HepG2 (cell line): ENCODE measurements around the gene RNU2-63P. TPM values are rescaled to one million over a fixed set of nuclear protein-coding genes. Genes with fewer than 3 reads are reported as not detected.

Experiments
- ATF3 ChIP-seq: sonication (generic); formaldehyde crosslinking; IDR thresholded peaks from 2 replicates; pipeline ENCODE4 v1.4.0; 2020; ENCODE audit warnings: missing genetic modification reagents
- ATF6 ChIP-seq: sonication (generic); formaldehyde crosslinking; conservative IDR thresholded peaks from 2 replicates; pipeline ENCODE4 v1.4.0; 2020; ENCODE audit warnings: missing genetic modification reagents
- DNMT3B ChIP-seq: conservative IDR thresholded peaks from 2 replicates; pipeline ENCODE4 v1.6.1; 2016; ENCODE audit warnings: missing biosample characterization, control low read depth
- DRAP1 ChIP-seq: IDR thresholded peaks from 2 replicates; pipeline ENCODE4 v1.6.1; 2016; ENCODE audit warnings: missing genetic modification reagents, missing compliant biosample characterization
- HNRNPUL1 ChIP-seq: fragments of 200-400 bp; formaldehyde crosslinking; IDR thresholded peaks from 2 replicates; pipeline ENCODE4 v1.6.1; 2017; ENCODE audit warnings: low read depth, mild to moderate bottlenecking, low read length, moderate library complexity
- JARID2 ChIP-seq: sonication (generic); formaldehyde crosslinking; IDR thresholded peaks from 2 replicates; pipeline ENCODE4 v1.8.1; 2023; ENCODE audit warnings: missing genetic modification reagents, inconsistent platforms; ENCODE audit not compliant: insufficient replicate concordance
- JUNB ChIP-seq: sonication (generic); formaldehyde crosslinking; IDR thresholded peaks from 2 replicates; pipeline ENCODE4 v1.8.0; 2022; ENCODE audit warnings: missing genetic modification reagents, mild to moderate bottlenecking, borderline replicate concordance
- MED1 ChIP-seq: sonication (generic); formaldehyde crosslinking; IDR thresholded peaks from 2 replicates; pipeline ENCODE4 v1.4.0; 2020; ENCODE audit warnings: missing genetic modification reagents
- NCOA1 ChIP-seq: sonication (generic); formaldehyde crosslinking; IDR thresholded peaks from 2 replicates; pipeline ENCODE4 v1.9.0; 2021; ENCODE audit warnings: missing genetic modification reagents
- NCOR1 ChIP-seq: fragments of 200-600 bp; sonication (generic); IDR thresholded peaks from 2 replicates; pipeline ENCODE4 v1.7.0; 2017; ENCODE audit warnings: antibody characterized with exemption, low read length, borderline replicate concordance
- PAF1 ChIP-seq: IDR thresholded peaks from 2 replicates; pipeline ENCODE4 v1.6.1; 2016; ENCODE audit warnings: missing genetic modification reagents, missing compliant biosample characterization
- PHF5A ChIP-seq: IDR thresholded peaks from one replicate; pipeline ENCODE4 v1.6.1; 2018; ENCODE audit warnings: low read depth, missing genetic modification reagents; ENCODE audit not compliant: unreplicated experiment
- PRDM4 ChIP-seq: sonication (generic); formaldehyde crosslinking; IDR thresholded peaks from 2 replicates; pipeline ENCODE4 v1.9.0; 2021; ENCODE audit warnings: missing genetic modification reagents, borderline replicate concordance
- RAD21 ChIP-seq: fragments of 450-650 bp; formaldehyde crosslinking; IDR thresholded peaks from 2 replicates; pipeline ENCODE4 v1.5.0; 2020; ENCODE audit warnings: mild to moderate bottlenecking
- SATB2 ChIP-seq: sonication (generic); formaldehyde crosslinking; IDR thresholded peaks from 2 replicates; pipeline ENCODE4 v1.5.0; 2020; ENCODE audit warnings: missing genetic modification reagents
- SIN3A ChIP-seq: IDR thresholded peaks from 2 replicates; pipeline ENCODE4 v1.6.1; 2011; ENCODE audit warnings: low read depth, mild to moderate bottlenecking, control low read depth, low read length, borderline replicate concordance
- STAG1 ChIP-seq: sonication (generic); formaldehyde crosslinking; IDR thresholded peaks from 2 replicates; pipeline ENCODE4 v1.4.0; 2020; ENCODE audit warnings: missing genetic modification reagents
- ZFP1 ChIP-seq: IDR thresholded peaks from 2 replicates; pipeline ENCODE4 v1.6.1; 2016
- ZFY ChIP-seq: sonication (generic); formaldehyde crosslinking; IDR thresholded peaks from 2 replicates; pipeline ENCODE4 v1.4.0; 2020; ENCODE audit warnings: missing genetic modification reagents
- ZNF598 ChIP-seq: sonication (generic); formaldehyde crosslinking; IDR thresholded peaks from 2 replicates; pipeline ENCODE4 v1.5.1; 2020; ENCODE audit warnings: mild to moderate bottlenecking, missing genetic modification reagents, borderline replicate concordance
- ZNF7 ChIP-seq: IDR thresholded peaks from 2 replicates; pipeline ENCODE4 v1.6.1; 2016; ENCODE audit warnings: missing biosample characterization, missing genetic modification reagents
- ZNF710 ChIP-seq: sonication (generic); formaldehyde crosslinking; IDR thresholded peaks from 2 replicates; pipeline ENCODE4 v1.5.0; 2020; ENCODE audit warnings: mild to moderate bottlenecking, missing genetic modification reagents, borderline replicate concordance
- ZNF724P ChIP-seq: sonication (generic); formaldehyde crosslinking; IDR thresholded peaks from 2 replicates; pipeline ENCODE4 v1.8.0; 2022; ENCODE audit warnings: missing genetic modification reagents, borderline replicate concordance
- ZNF768 ChIP-seq: sonication (generic); formaldehyde crosslinking; IDR thresholded peaks from 2 replicates; pipeline ENCODE4 v1.4.0; 2020; ENCODE audit warnings: missing genetic modification reagents
- polyA plus RNA-seq, 8 experiments: library from polyadenylated mRNA; depleted of rRNA in 3 of 8; stranded (reverse) in 7 of 8; unstranded in 1 of 8; fragments of >200 nt; fragmentation: Illumina TruSeq in 4 of 8; extraction: Trizol in 4 of 8; gene quantifications; 2 replicates each; pipeline versions ENCODE4 v1.2.1 to v1.2.3, GENCODE V29; 2011 to 2016; ENCODE audit warnings: low read depth in 4 of 8, missing spikeins in 1 of 8, mixed read lengths in 1 of 8; ENCODE audit not compliant: insufficient read depth in 1 of 8
- total RNA-seq, 5 experiments: library from RNA; depleted of rRNA; stranded (reverse); fragments of >200 nt; fragmentation: Illumina TruSeq; extraction: Trizol; gene quantifications; 2 replicates each; pipeline ENCODE4 v1.2.3, GENCODE V29; 2016; ENCODE audit warnings: low read depth in 1 of 5

Gene RNU2-63P
- total and polyA plus RNA-seq, 2 of the 13 experiments (the other 11 are each of a cell fraction or from before 2014, with no cell fraction given): 6.8 TPM; not detected in 1

- TF ChIP-seq ZNF710: peak; percentile 63; the same call in 1 of the 2 replicates
- no peak for TF ChIP-seq NCOR1
- peak; percentile 44; the same call in 1 of the 2 replicates for TF ChIP-seq ZFP1 (CRISPR knock-in tag)
- no peak for TF ChIP-seq ATF3 (CRISPR knock-in tag)
- peak; percentile 88 for TF ChIP-seq RAD21 (CRISPR knock-in tag)
- no peak for TF ChIP-seq DNMT3B (CRISPR knock-in tag)
- TF ChIP-seq ATF6 (CRISPR knock-in tag): 0 out of 2 replicates have a peak, but pooled peaks have one; percentile 32
- TF ChIP-seq ZNF768: no peak
- TF ChIP-seq PHF5A: no peak
- TF ChIP-seq DRAP1: no peak
- TF ChIP-seq SIN3A: no peak
- TF ChIP-seq ZFY (CRISPR knock-in tag): no peak
- no peak for TF ChIP-seq PAF1 (CRISPR knock-in tag)
- TF ChIP-seq PRDM4 (CRISPR knock-in tag): no peak
- no peak for TF ChIP-seq NCOA1 (CRISPR knock-in tag)
- no peak for TF ChIP-seq ZNF724P (CRISPR knock-in tag)
- peak; percentile 64 for TF ChIP-seq MED1
- no peak for TF ChIP-seq ZNF7 (CRISPR knock-in tag)
- TF ChIP-seq JARID2 (CRISPR knock-in tag): no peak
- no peak for TF ChIP-seq SATB2 (CRISPR knock-in tag)
- TF ChIP-seq HNRNPUL1: no peak
- no peak for TF ChIP-seq ZNF598
- peak; percentile 95 for TF ChIP-seq STAG1 (CRISPR knock-in tag)
- TF ChIP-seq JUNB (CRISPR knock-in tag): no peak; the same call in 1 of the 2 replicates
Measured at GRCh38 chr2:88059979-88060906, 43.9 kb upstream of the RNU2-63P start (continued).
